K562 (cell line): Measurements from ENCODE around the gene KRT26. TPM values are rescaled to one million over a fixed set of nuclear protein-coding genes. Genes with fewer than 3 reads are reported as not detected.

Experiments
- DACH1 ChIP-seq: fragments of 450-650 bp; IDR thresholded peaks from 2 replicates; pipeline ENCODE4 v1.6.1; 2018; ENCODE audit not compliant: partially characterized antibody
- FOXK2 ChIP-seq, 2 experiments: fragments of 450-650 bp; IDR thresholded peaks in 1 of 2; conservative IDR thresholded peaks in 1 of 2; 2 replicates each; pipeline ENCODE4 v1.6.1; 2016; ENCODE audit warnings: low read depth in 2 of 2, mild to moderate bottlenecking in 1 of 2
- HIVEP1 ChIP-seq: fragments of 250-450 bp; sonication (Bioruptor Pico); IDR thresholded peaks from 2 replicates; pipeline ENCODE4 v1.4.0; 2020; ENCODE audit warnings: mild to moderate bottlenecking
- KDM5B ChIP-seq: fragments of 200-600 bp; sonication (generic); IDR thresholded peaks from 2 replicates; pipeline ENCODE4 v1.6.1; 2012; ENCODE audit warnings: low read depth, mild to moderate bottlenecking, moderate library complexity, low read length, control low read depth, inconsistent platforms; ENCODE audit not compliant: insufficient replicate concordance
- LEF1 ChIP-seq: fragments of 450-650 bp; IDR thresholded peaks from 2 replicates; pipeline ENCODE4 v1.6.1; 2016; ENCODE audit warnings: mild to moderate bottlenecking
- MCM2 ChIP-seq: fragments of 450-650 bp; IDR thresholded peaks from 2 replicates; pipeline ENCODE4 v1.6.1; 2017; ENCODE audit warnings: low read depth, mild to moderate bottlenecking
- MYC ChIP-seq, 2 experiments: fragments of 250-450 bp in 1 of 2; sonication (Bioruptor Pico) in 1 of 2; IDR thresholded peaks; 2 replicates each; pipeline versions ENCODE4 v1.5.1 to v1.6.1; 2012 to 2021; ENCODE audit warnings: low read depth in 2 of 2, borderline replicate concordance in 1 of 2, improper control_type of control experiment in 1 of 2, low read length in 1 of 2, mild to moderate bottlenecking in 1 of 2, moderate library complexity in 1 of 2
- NFE2L1 ChIP-seq: fragments of 450-650 bp; IDR thresholded peaks from 2 replicates; pipeline ENCODE4 v1.6.1; 2016; ENCODE audit warnings: missing genetic modification characterization, low read depth, mild to moderate bottlenecking, missing compliant biosample characterization, moderate library complexity, borderline replicate concordance
- PHF20 ChIP-seq: fragments of 450-650 bp; IDR thresholded peaks from 2 replicates; pipeline ENCODE4 v1.6.1; 2018; ENCODE audit not compliant: partially characterized antibody
- SMAD4 ChIP-seq: fragments of 250-450 bp; sonication (Bioruptor Pico); conservative IDR thresholded peaks from 2 replicates; pipeline ENCODE4 v1.8.0; 2021; ENCODE audit warnings: inconsistent platforms, mild to moderate bottlenecking, moderate library complexity
- SREBF2 ChIP-seq: sonication (generic); formaldehyde crosslinking; IDR thresholded peaks from 2 replicates; pipeline ENCODE4 v1.4.0; 2020; ENCODE audit warnings: mild to moderate bottlenecking, missing genetic modification reagents
- STAT5B ChIP-seq: fragments of 250-450 bp; sonication (Bioruptor Pico); IDR thresholded peaks from 2 replicates; pipeline ENCODE4 v1.8.0; 2021; ENCODE audit warnings: mild to moderate bottlenecking, inconsistent platforms
- TBL1XR1 ChIP-seq, 2 experiments: IDR thresholded peaks; 2 replicates each; pipeline ENCODE4 v1.6.1; 2012; ENCODE audit warnings: improper control_type of control experiment in 2 of 2, low read length in 2 of 2, mild to moderate bottlenecking in 1 of 2
- ZBTB17 ChIP-seq: fragments of 450-650 bp; formaldehyde crosslinking; IDR thresholded peaks from 2 replicates; pipeline ENCODE4 v1.4.0; 2020; ENCODE audit warnings: mild to moderate bottlenecking
- ZNF134 ChIP-seq: fragments of 250-450 bp; sonication (Bioruptor Pico); conservative IDR thresholded peaks from 2 replicates; pipeline ENCODE4 v1.4.0; 2020
- polyA plus RNA-seq, 8 experiments: library from polyadenylated mRNA; depleted of rRNA in 4 of 8; stranded (reverse) in 5 of 8; unstranded in 3 of 8; fragments of >200 nt; fragmentation: Nextera tagmentation in 2 of 8; fragmentation: Illumina TruSeq in 1 of 8; extraction: Ambion mirVana in 2 of 8; extraction: Trizol in 1 of 8; gene quantifications; 2 replicates each; pipeline versions ENCODE4 v1.2.1 to v1.2.3, GENCODE V29; 2011 to 2014; ENCODE audit warnings: inconsistent platforms in 1 of 8, missing spikeins in 1 of 8
- total RNA-seq, 7 experiments: library from RNA; depleted of rRNA in 6 of 7; stranded (reverse); fragments of >200 nt in 6 of 7; fragmentation: Illumina TruSeq in 2 of 7; extraction: Trizol in 2 of 7; gene quantifications; 2 replicates each; pipeline versions ENCODE4 v1.2.1 to v1.2.3, GENCODE V29; 2011 to 2021; ENCODE audit warnings: low replicate concordance in 1 of 7
- TF ChIP-seq, protein P1 (sequence below): sonication (generic); formaldehyde crosslinking; IDR thresholded peaks from 2 replicates; pipeline ENCODE4 v1.8.1; 2023; ENCODE audit warnings: mild to moderate bottlenecking, missing genetic modification reagents
- TF ChIP-seq, protein P2 (sequence below): fragments of 450-650 bp; formaldehyde crosslinking; conservative IDR thresholded peaks from 2 replicates; pipeline ENCODE4 v1.4.0; 2022; ENCODE audit warnings: mild to moderate bottlenecking, missing genetic modification characterization
- TF ChIP-seq, protein P3 (sequence below): fragments of 250-450 bp; sonication (Bioruptor Pico); IDR thresholded peaks from 2 replicates; pipeline ENCODE4 v1.8.0; 2021; ENCODE audit warnings: moderate library complexity, mild to moderate bottlenecking, inconsistent platforms
- TF ChIP-seq, protein P4 (sequence below): fragments of 250-450 bp; sonication (Bioruptor Pico); IDR thresholded peaks from 2 replicates; pipeline ENCODE4 v1.4.0; 2020; ENCODE audit warnings: mild to moderate bottlenecking, moderate library complexity, borderline replicate concordance

The KRT26 gene
- total and polyA plus RNA-seq, 9 of the 15 experiments (the other 6 are each of a cell fraction or from before 2014, with no cell fraction given), result not detected

DNA sequence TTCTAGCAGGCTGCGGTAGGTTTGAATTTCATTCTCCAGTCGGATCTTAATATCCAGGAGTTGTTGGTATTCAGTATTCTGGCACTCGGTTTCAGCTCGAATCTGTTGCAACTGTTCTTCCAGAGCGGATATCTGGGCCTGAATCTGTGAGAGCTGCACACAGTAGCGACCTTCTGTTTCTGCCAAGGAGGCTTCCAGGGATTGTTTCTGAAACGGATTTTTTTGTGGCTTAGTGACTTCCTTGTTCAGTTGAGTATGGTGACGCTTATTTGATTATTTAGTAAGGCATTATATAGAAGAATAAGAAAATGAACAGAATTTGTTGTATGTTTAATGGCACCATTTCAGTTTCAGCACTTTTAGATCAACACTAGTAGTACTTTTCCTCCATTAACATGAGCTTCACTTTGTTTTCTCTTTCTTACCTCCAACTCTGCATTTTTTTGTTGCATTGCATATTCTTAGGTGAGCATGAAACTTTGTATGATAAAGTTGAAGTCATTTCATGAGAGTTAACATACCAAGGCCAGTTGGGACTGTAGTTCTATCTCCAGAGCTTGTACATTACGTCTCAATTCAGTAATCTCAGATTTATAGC is 47.6 kb upstream of the KRT26 start (continued):
- TF ChIP-seq, protein P1, sequence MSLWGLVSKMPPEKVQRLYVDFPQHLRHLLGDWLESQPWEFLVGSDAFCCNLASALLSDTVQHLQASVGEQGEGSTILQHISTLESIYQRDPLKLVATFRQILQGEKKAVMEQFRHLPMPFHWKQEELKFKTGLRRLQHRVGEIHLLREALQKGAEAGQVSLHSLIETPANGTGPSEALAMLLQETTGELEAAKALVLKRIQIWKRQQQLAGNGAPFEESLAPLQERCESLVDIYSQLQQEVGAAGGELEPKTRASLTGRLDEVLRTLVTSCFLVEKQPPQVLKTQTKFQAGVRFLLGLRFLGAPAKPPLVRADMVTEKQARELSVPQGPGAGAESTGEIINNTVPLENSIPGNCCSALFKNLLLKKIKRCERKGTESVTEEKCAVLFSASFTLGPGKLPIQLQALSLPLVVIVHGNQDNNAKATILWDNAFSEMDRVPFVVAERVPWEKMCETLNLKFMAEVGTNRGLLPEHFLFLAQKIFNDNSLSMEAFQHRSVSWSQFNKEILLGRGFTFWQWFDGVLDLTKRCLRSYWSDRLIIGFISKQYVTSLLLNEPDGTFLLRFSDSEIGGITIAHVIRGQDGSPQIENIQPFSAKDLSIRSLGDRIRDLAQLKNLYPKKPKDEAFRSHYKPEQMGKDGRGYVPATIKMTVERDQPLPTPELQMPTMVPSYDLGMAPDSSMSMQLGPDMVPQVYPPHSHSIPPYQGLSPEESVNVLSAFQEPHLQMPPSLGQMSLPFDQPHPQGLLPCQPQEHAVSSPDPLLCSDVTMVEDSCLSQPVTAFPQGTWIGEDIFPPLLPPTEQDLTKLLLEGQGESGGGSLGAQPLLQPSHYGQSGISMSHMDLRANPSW, result no peak
- TF ChIP-seq, protein P2, sequence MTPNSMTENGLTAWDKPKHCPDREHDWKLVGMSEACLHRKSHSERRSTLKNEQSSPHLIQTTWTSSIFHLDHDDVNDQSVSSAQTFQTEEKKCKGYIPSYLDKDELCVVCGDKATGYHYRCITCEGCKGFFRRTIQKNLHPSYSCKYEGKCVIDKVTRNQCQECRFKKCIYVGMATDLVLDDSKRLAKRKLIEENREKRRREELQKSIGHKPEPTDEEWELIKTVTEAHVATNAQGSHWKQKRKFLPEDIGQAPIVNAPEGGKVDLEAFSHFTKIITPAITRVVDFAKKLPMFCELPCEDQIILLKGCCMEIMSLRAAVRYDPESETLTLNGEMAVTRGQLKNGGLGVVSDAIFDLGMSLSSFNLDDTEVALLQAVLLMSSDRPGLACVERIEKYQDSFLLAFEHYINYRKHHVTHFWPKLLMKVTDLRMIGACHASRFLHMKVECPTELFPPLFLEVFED (CRISPR knock-in tag), result no peak
- 0 out of 2 replicates have a peak, but pooled peaks have one; percentile 7 for TF ChIP-seq ZBTB17 (CRISPR knock-in tag)
- no peak for TF ChIP-seq SREBF2 (CRISPR knock-in tag)
- no peak for TF ChIP-seq KDM5B
- TF ChIP-seq, protein P3, sequence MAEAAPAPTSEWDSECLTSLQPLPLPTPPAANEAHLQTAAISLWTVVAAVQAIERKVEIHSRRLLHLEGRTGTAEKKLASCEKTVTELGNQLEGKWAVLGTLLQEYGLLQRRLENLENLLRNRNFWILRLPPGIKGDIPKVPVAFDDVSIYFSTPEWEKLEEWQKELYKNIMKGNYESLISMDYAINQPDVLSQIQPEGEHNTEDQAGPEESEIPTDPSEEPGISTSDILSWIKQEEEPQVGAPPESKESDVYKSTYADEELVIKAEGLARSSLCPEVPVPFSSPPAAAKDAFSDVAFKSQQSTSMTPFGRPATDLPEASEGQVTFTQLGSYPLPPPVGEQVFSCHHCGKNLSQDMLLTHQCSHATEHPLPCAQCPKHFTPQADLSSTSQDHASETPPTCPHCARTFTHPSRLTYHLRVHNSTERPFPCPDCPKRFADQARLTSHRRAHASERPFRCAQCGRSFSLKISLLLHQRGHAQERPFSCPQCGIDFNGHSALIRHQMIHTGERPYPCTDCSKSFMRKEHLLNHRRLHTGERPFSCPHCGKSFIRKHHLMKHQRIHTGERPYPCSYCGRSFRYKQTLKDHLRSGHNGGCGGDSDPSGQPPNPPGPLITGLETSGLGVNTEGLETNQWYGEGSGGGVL, result no peak
- TF ChIP-seq HIVEP1 (CRISPR knock-in tag), result no peak
- TF ChIP-seq, protein P4, sequence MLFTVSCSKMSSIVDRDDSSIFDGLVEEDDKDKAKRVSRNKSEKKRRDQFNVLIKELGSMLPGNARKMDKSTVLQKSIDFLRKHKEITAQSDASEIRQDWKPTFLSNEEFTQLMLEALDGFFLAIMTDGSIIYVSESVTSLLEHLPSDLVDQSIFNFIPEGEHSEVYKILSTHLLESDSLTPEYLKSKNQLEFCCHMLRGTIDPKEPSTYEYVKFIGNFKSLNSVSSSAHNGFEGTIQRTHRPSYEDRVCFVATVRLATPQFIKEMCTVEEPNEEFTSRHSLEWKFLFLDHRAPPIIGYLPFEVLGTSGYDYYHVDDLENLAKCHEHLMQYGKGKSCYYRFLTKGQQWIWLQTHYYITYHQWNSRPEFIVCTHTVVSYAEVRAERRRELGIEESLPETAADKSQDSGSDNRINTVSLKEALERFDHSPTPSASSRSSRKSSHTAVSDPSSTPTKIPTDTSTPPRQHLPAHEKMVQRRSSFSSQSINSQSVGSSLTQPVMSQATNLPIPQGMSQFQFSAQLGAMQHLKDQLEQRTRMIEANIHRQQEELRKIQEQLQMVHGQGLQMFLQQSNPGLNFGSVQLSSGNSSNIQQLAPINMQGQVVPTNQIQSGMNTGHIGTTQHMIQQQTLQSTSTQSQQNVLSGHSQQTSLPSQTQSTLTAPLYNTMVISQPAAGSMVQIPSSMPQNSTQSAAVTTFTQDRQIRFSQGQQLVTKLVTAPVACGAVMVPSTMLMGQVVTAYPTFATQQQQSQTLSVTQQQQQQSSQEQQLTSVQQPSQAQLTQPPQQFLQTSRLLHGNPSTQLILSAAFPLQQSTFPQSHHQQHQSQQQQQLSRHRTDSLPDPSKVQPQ (CRISPR knock-in tag), result no peak
- no peak for TF ChIP-seq MCM2
- TF ChIP-seq LEF1, result no peak
- no peak for TF ChIP-seq FOXK2 (conservative IDR thresholded peaks at IDR 0.05 in 1 of 2, IDR thresholded peaks at IDR 0.05 in 1 of 2; ENCODE audit: low read depth in 2 of 2)
- no peak for TF ChIP-seq STAT5B (CRISPR knock-in tag)
- no peak for TF ChIP-seq TBL1XR1 (IDR thresholded peaks at IDR 0.05; ENCODE audit: low read length in 2 of 2)
- no peak for TF ChIP-seq NFE2L1 (tag)
- no peak for TF ChIP-seq ZNF134 (CRISPR knock-in tag)
- no peak for TF ChIP-seq SMAD4 (CRISPR knock-in tag)
- no peak for TF ChIP-seq DACH1
- TF ChIP-seq MYC (IDR thresholded peaks at IDR 0.05; ENCODE audit: low read depth, low read length), result 0 out of 2 replicates have a peak, but pooled peaks have one; percentile 13
- TF ChIP-seq MYC (CRISPR knock-in tag; IDR thresholded peaks at IDR 0.05; ENCODE audit: borderline replicate concordance, low read depth), result no peak
- no peak for TF ChIP-seq PHF20
